Hematopoietic multipotent progenitor cell (in vitro differentiated cells): Measurements from ENCODE around the gene IQCH. TPM values are rescaled to one million over a fixed set of nuclear protein-coding genes. Genes with fewer than 3 reads are reported as not detected.

ENCODE experiments used
- DNase-seq, 3 donors: peaks; one replicate each; pipeline ENCODE4 v3.0.0-alpha.2; 2011 to 2015; ENCODE audit warnings: low read depth in 2 of 3, low spot score in 2 of 3
- total RNA-seq: library from RNA; depleted of rRNA; stranded (reverse); fragments of >200 nt; gene quantifications from one replicate; pipeline ENCODE4 v1.2.3, GENCODE V29; 2012

The IQCH gene
- total RNA-seq, 1 donor = 2.7 TPM

GRCh38 chr15:67386947-67387346 is 132.4 kb downstream of the IQCH start:
- no peak for DNase-seq

GRCh38 chr15:67389975-67390374 is 135.4 kb downstream of the IQCH start:
- no peak for DNase-seq

GRCh38 chr15:67394873-67395639 is 140.5 kb downstream of the IQCH start:
- DNase-seq = no peak

- DNase-seq = no peak
Measured at GRCh38 chr15:67396114-67396513, 141.5 kb downstream of the IQCH start.

- no peak for DNase-seq
Measured at GRCh38 chr15:67397139-67397538, 142.6 kb downstream of the IQCH start.

- no peak for DNase-seq
Measured at GRCh38 chr15:67399925-67400324, 145.3 kb downstream of the IQCH start.

GRCh38 chr15:67400890-67401289 is 146.3 kb downstream of the IQCH start:
- DNase-seq = no peak

GRCh38 chr15:67401336-67401735 is 146.8 kb downstream of the IQCH start:
- no peak for DNase-seq

- DNase-seq = no peak
Measured at GRCh38 chr15:67403428-67404154, 149.0 kb downstream of the IQCH start.

- no peak for DNase-seq
Measured at GRCh38 chr15:67405208-67406191, 150.9 kb downstream of the IQCH start.

GRCh38 chr15:67406257-67406861 is 151.8 kb downstream of the IQCH start:
- DNase-seq = no peak

GRCh38 chr15:67407786-67408185 is 153.2 kb downstream of the IQCH start:
- DNase-seq = no peak

GRCh38 chr15:67409175-67409574 is 154.6 kb downstream of the IQCH start:
- no peak for DNase-seq

- no peak for DNase-seq
Measured at GRCh38 chr15:67411486-67411885, 156.9 kb downstream of the IQCH start.

GRCh38 chr15:67413770-67414390 is 159.3 kb downstream of the IQCH start:
- DNase-seq = peak in 2 of 3 donors; percentile 26 to 46

- no peak for DNase-seq
Measured at GRCh38 chr15:67415181-67415580, 160.6 kb downstream of the IQCH start.

GRCh38 chr15:67416891-67417290 is 162.3 kb downstream of the IQCH start:
- no peak for DNase-seq

- DNase-seq = no peak
Measured at GRCh38 chr15:67419705-67420104, 165.1 kb downstream of the IQCH start.

- DNase-seq = no peak
Measured at GRCh38 chr15:67420137-67420536, 165.6 kb downstream of the IQCH start.

- DNase-seq = no peak
Measured at GRCh38 chr15:67421105-67421504, 166.5 kb downstream of the IQCH start.
